ENCODE measurements around the gene MAP4K5. TPM values are rescaled to one million over a fixed set of nuclear protein-coding genes. Genes with fewer than 3 reads are reported as not detected.

The MAP4K5 gene
- total and polyA plus RNA-seq, 2 of the 4 experiments (the other 2 are of a cell fraction), result 33.1 to 46.1 TPM

GRCh38 chr14:50421499-50421898, 110.9 kb downstream of the MAP4K5 start:
- Histone ChIP-seq H3K27me3 (ENCODE audit: control insufficient read depth, insufficient read depth, low read length) (no peaks in the 10 kb centered on the region), H3K23ac (ENCODE audit: low read depth, low read length) (no peak overlapping the region), H3K9me1 (ENCODE audit: insufficient read depth, low read length) (peaks cover 3% of the 10 kb centered on the region; the same call in 1 of the 2 replicates), H3K4me3 (ENCODE audit: insufficient read depth, low read depth, low read length) (no peak overlapping the region), H2BK20ac (ENCODE audit: low read depth, low read length) (no peak overlapping the region), H3K27ac (ENCODE audit: insufficient read depth, low read length) (no peak overlapping the region), H4K20me1 (ENCODE audit: insufficient read depth, low read length) (no peaks in the 10 kb centered on the region), H3K9me3 (ENCODE audit: control insufficient read depth, insufficient read depth, low read length) (no peaks in the 10 kb centered on the region), H3K14ac (replicated peaks; ENCODE audit: low read depth, low read length) (no peak overlapping the region), H4K91ac (ENCODE audit: insufficient read depth, low read depth, low read length) (no peak overlapping the region), H3K79me1 (ENCODE audit: low read depth in 1 of 2, low read length in 2 of 2) (peaks cover 3 to 4% of the 10 kb centered on the region in 2 experiments; a peak in 3 of 4 replicates), H2BK120ac (ENCODE audit: low read depth, low read length) (no peak overlapping the region), H3K36me3 (ENCODE audit: control insufficient read depth, insufficient read depth, low read length) (peaks cover 26% of the 10 kb centered on the region), H3K4ac (ENCODE audit: low read depth, low read length) (no peak overlapping the region), H2BK15ac (ENCODE audit: low read depth, low read length) (no peak overlapping the region), H4K5ac (ENCODE audit: low read depth, low read length) (no peak overlapping the region), H3K4me1 (ENCODE audit: control insufficient read depth, insufficient read depth, low read length) (peaks cover 2% of the 10 kb centered on the region; the same call in 1 of the 2 replicates), H2AFZ (replicated peaks; ENCODE audit: low read length, poor library complexity) (no peak overlapping the region), H3K56ac (ENCODE audit: extremely low read depth, insufficient read depth, low read length) (no peak overlapping the region), H2AK9ac (replicated peaks; ENCODE audit: low read depth, low read length, poor library complexity) (no peak overlapping the region), H3K18ac (ENCODE audit: low read depth, low read length) (no peak overlapping the region), H3K4me2 (ENCODE audit: low read depth, low read length) (no peak overlapping the region), H4K8ac (ENCODE audit: low read depth in 2 of 2, low read length in 2 of 2) (no peak overlapping the region), H2AK5ac (ENCODE audit: low read depth, low read length) (no peak overlapping the region), H3K9ac (ENCODE audit: low read depth, low read length) (no peak overlapping the region), H2BK5ac (ENCODE audit: low read depth, low read length, poor library complexity, severe bottlenecking) (no peak overlapping the region)
- ChIA-PET POLR2A (ENCODE audit: unreplicated experiment) (no interaction called here), CTCF (no interaction called here)
- no peak for ATAC-seq (ENCODE audit: low read depth)
- WGBS, 2 experiments (ENCODE audit: extremely low coverage in 2 of 2, insufficient read length in 1 of 2), result no CpG with 5 or more reads among the region's 7 CpGs
- no peak for TF ChIP-seq CHD1 (IDR thresholded peaks at IDR 0.05; ENCODE audit: low read depth, low read length)
- no TSS peak for BruUV-seq (replicated peaks)
- in situ Hi-C loops (cut with MboI; ENCODE audit: low sequenced_read_pairs), result no loop called here
- dilution Hi-C loops (cut with HindIII; ENCODE audit: low sequenced_read_pairs, unreplicated experiment), result no loop called here
- intact Hi-C loops (cut with micrococcal nuclease), result no loop called here
- DNase-seq, result no peak

All from IMR-90 (cell line).